ENCODE results near the gene KIAA1328. TPM values are rescaled to one million over a fixed set of nuclear protein-coding genes. Genes with fewer than 3 reads are reported as not detected.

KIAA1328 gene
- total and polyA plus RNA-seq, 2 experiments from 2014 or later: 3.3 to 12.5 TPM

GRCh38 chr18:37210781-37211180 lies 381.9 kb downstream of the KIAA1328 start:
- no peaks in the 10 kb centered on the region for H3K79me2 ChIP-seq
- no peak for DNase-seq (ENCODE audit: low spot score)
- H3K9me3 ChIP-seq (ENCODE audit: low read depth): no peaks in the 10 kb centered on the region
- no peak overlapping the region for H3K27ac ChIP-seq
- no peak for TF ChIP-seq EZH2 (IDR thresholded peaks at IDR 0.05; ENCODE audit: borderline replicate concordance)
- H2AFZ ChIP-seq: no peak overlapping the region
- no peaks in the 10 kb centered on the region for H3K27me3 ChIP-seq
- H3K9me2 ChIP-seq (replicated peaks; ENCODE audit: insufficient read depth): no peaks in the 10 kb centered on the region
- 79% methylated on average over 1 of the region's 1 CpG for WGBS (ENCODE audit: low lambda C conversion rate, missing lambda C conversion rate)
- no peaks in the 10 kb centered on the region for H3K4me1 ChIP-seq (ENCODE audit: insufficient read depth)
- H3K36me3 ChIP-seq (replicated peaks; ENCODE audit: insufficient read depth, low read depth): no peaks in the 10 kb centered on the region
- no peak overlapping the region for H3K4me2 ChIP-seq
- no peak overlapping the region for H3K4me3 ChIP-seq
- no peaks in the 10 kb centered on the region for H4K20me1 ChIP-seq (ENCODE audit: insufficient read depth, poor library complexity, severe bottlenecking)

DNA sequence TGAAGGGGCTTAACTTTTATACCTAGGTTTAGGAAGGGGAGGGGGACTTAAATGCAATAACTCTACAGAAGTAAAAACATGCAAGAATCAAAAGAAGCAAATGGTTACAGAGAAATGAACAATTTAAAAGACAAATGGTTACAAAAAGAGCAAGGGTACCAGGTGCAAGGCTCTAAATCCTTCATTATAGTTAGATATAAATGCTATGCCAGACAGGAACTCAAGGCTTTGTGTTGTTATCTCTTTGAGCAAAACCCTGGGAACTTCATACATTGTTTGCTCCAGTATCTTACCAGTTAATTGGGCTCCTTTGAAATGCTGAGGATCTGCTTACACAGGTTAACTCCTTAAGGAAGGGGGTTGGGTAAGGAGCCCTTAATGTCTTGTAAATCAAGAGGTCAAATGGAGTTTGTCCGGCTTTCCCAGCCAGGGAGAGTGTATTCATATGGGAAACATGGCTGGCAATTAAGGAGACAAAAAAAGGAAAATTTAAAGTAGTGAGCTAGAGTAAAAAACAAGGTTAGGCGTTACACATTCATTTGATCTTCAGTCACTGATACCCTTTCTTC lies 389.2 kb downstream of the KIAA1328 start:
- Histone ChIP-seq H3K27me3 (no peaks in the 10 kb centered on the region), H4K20me1 (ENCODE audit: insufficient read depth, poor library complexity, severe bottlenecking) (no peaks in the 10 kb centered on the region), H3K9me2 (replicated peaks; ENCODE audit: insufficient read depth) (no peaks in the 10 kb centered on the region), H3K79me2 (no peaks in the 10 kb centered on the region), H2AFZ (no peak overlapping the region), H3K27ac (no peak overlapping the region), H3K36me3 (replicated peaks; ENCODE audit: insufficient read depth, low read depth) (no peaks in the 10 kb centered on the region), H3K4me2 (no peak overlapping the region), H3K9me3 (ENCODE audit: low read depth) (no peaks in the 10 kb centered on the region), H3K4me3 (no peak overlapping the region), H3K4me1 (ENCODE audit: insufficient read depth) (no peaks in the 10 kb centered on the region)
- TF ChIP-seq, protein P1, sequence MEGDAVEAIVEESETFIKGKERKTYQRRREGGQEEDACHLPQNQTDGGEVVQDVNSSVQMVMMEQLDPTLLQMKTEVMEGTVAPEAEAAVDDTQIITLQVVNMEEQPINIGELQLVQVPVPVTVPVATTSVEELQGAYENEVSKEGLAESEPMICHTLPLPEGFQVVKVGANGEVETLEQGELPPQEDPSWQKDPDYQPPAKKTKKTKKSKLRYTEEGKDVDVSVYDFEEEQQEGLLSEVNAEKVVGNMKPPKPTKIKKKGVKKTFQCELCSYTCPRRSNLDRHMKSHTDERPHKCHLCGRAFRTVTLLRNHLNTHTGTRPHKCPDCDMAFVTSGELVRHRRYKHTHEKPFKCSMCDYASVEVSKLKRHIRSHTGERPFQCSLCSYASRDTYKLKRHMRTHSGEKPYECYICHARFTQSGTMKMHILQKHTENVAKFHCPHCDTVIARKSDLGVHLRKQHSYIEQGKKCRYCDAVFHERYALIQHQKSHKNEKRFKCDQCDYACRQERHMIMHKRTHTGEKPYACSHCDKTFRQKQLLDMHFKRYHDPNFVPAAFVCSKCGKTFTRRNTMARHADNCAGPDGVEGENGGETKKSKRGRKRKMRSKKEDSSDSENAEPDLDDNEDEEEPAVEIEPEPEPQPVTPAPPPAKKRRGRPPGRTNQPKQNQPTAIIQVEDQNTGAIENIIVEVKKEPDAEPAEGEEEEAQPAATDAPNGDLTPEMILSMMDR (IDR thresholded peaks at IDR 0.05; ENCODE audit: poor library complexity): no peak
- TF ChIP-seq EZH2 (IDR thresholded peaks at IDR 0.05; ENCODE audit: borderline replicate concordance) (no peak), EZH2phosphoT487 (IDR thresholded peaks at IDR 0.05; ENCODE audit: low read depth, severe bottlenecking, unreplicated experiment) (no peak)
- no peak for DNase-seq (ENCODE audit: low spot score)
- WGBS (ENCODE audit: low lambda C conversion rate, missing lambda C conversion rate): 20% methylated on average over 2 of the region's 2 CpGs

DNA sequence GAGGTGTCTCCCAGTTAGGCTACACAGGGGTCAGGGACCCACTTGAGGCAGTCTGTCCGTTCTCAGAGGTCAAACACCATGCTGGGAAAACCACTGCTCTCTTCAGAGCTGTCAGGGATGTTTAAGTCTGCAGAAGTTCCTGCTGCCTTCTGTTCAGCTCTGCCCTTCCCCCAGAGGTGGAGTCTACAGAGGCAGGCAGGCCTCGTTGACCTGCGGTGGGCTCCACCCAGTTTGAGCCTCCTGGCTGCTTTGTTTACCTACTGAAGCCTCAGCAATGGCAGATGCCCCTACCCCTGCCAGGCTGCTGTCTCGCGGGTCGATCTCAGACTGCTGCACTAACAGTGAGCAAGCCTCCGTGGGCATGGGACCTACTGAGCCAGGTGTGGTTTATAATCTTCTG lies 390.3 kb downstream of the KIAA1328 start:
- TF ChIP-seq EZH2phosphoT487 (IDR thresholded peaks at IDR 0.05; ENCODE audit: low read depth, severe bottlenecking, unreplicated experiment) (no peak), EZH2 (IDR thresholded peaks at IDR 0.05; ENCODE audit: borderline replicate concordance) (no peak)
- TF ChIP-seq, protein P1 (IDR thresholded peaks at IDR 0.05; ENCODE audit: poor library complexity): no peak

GRCh38 chr18:37222354-37222998 lies 393.5 kb downstream of the KIAA1328 start:
- Histone ChIP-seq H3K4me1 (ENCODE audit: insufficient read depth) (no peaks in the 10 kb centered on the region), H2AFZ (no peak overlapping the region), H3K27me3 (no peaks in the 10 kb centered on the region), H3K9me2 (replicated peaks; ENCODE audit: insufficient read depth) (no peaks in the 10 kb centered on the region), H3K27ac (no peak overlapping the region), H4K20me1 (ENCODE audit: insufficient read depth, poor library complexity, severe bottlenecking) (no peaks in the 10 kb centered on the region), H3K79me2 (no peaks in the 10 kb centered on the region), H3K4me2 (no peak overlapping the region), H3K9me3 (ENCODE audit: low read depth) (no peaks in the 10 kb centered on the region), H3K36me3 (replicated peaks; ENCODE audit: insufficient read depth, low read depth) (no peaks in the 10 kb centered on the region), H3K4me3 (no peak overlapping the region)
- no peak for DNase-seq (ENCODE audit: low spot score)
- TF ChIP-seq EZH2phosphoT487 (IDR thresholded peaks at IDR 0.05; ENCODE audit: low read depth, severe bottlenecking, unreplicated experiment): no peak
- TF ChIP-seq, protein P1 (IDR thresholded peaks at IDR 0.05; ENCODE audit: poor library complexity): no peak
- no peak for TF ChIP-seq EZH2 (IDR thresholded peaks at IDR 0.05; ENCODE audit: borderline replicate concordance)
- WGBS (ENCODE audit: low lambda C conversion rate, missing lambda C conversion rate): 91% methylated on average over 4 of the region's 4 CpGs

More for the DNA sequence above, 390.3 kb downstream of the KIAA1328 start:
- no peaks in the 10 kb centered on the region for H3K4me1 ChIP-seq (ENCODE audit: insufficient read depth)
- DNase-seq (ENCODE audit: low spot score): no peak
- H3K27ac ChIP-seq: no peak overlapping the region
- no peaks in the 10 kb centered on the region for H3K79me2 ChIP-seq
- 72% methylated on average over 7 of the region's 7 CpGs for WGBS (ENCODE audit: low lambda C conversion rate, missing lambda C conversion rate)
- no peaks in the 10 kb centered on the region for H3K27me3 ChIP-seq
- no peaks in the 10 kb centered on the region for H4K20me1 ChIP-seq (ENCODE audit: insufficient read depth, poor library complexity, severe bottlenecking)
- no peaks in the 10 kb centered on the region for H3K9me2 ChIP-seq (replicated peaks; ENCODE audit: insufficient read depth)
- H3K36me3 ChIP-seq (replicated peaks; ENCODE audit: insufficient read depth, low read depth): no peaks in the 10 kb centered on the region
- no peak overlapping the region for H2AFZ ChIP-seq
- no peak overlapping the region for H3K4me3 ChIP-seq
- no peaks in the 10 kb centered on the region for H3K9me3 ChIP-seq (ENCODE audit: low read depth)
- H3K4me2 ChIP-seq: no peak overlapping the region
